IMR-90 (cell line): ENCODE measurements around the gene SREBF2.

Experiments
- CEBPB ChIP-seq: IDR thresholded peaks from 2 replicates; pipeline ENCODE4 v1.6.1; 2012; ENCODE audit warnings: low read depth, low read length, improper control_type of control experiment
- CTCF ChIP-seq: conservative IDR thresholded peaks from 2 replicates; pipeline ENCODE4 v1.5.1; 2012; ENCODE audit warnings: mild to moderate bottlenecking, low read depth, low read length, improper control_type of control experiment
- MAFK ChIP-seq: IDR thresholded peaks from 2 replicates; pipeline ENCODE4 v1.6.1; 2012; ENCODE audit warnings: low read depth, low read length, improper control_type of control experiment
- MAZ ChIP-seq: IDR thresholded peaks from 2 replicates; pipeline ENCODE4 v1.6.1; 2012; ENCODE audit warnings: low read depth, mild to moderate bottlenecking, low read length, improper control_type of control experiment, moderate library complexity, borderline replicate concordance
- MXI1 ChIP-seq: IDR thresholded peaks from 2 replicates; pipeline ENCODE4 v1.6.1; 2012; ENCODE audit warnings: low read depth, mild to moderate bottlenecking, low read length, moderate library complexity, borderline replicate concordance
- NFE2L2 ChIP-seq: fragments of 150-350 bp; IDR thresholded peaks from 2 replicates; pipeline ENCODE4 v1.6.1; 2016; ENCODE audit warnings: low read depth, mild to moderate bottlenecking, low read length
- POLR2A ChIP-seq: IDR thresholded peaks from 2 replicates; pipeline ENCODE4 v1.6.1; 2012; ENCODE audit warnings: mild to moderate bottlenecking, low read depth, low read length
- RCOR1 ChIP-seq: IDR thresholded peaks from 2 replicates; pipeline ENCODE4 v1.6.1; 2012; ENCODE audit warnings: mild to moderate bottlenecking, low read length, improper control_type of control experiment; ENCODE audit not compliant: insufficient replicate concordance
- SMC3 ChIP-seq: fragments of 150-350 bp; IDR thresholded peaks from 2 replicates; pipeline ENCODE4 v1.6.1; 2016; ENCODE audit warnings: low read depth, mild to moderate bottlenecking, antibody characterized with exemption, low read length, moderate library complexity
- USF2 ChIP-seq: fragments of 150-350 bp; IDR thresholded peaks from 2 replicates; pipeline ENCODE4 v1.6.1; 2017; ENCODE audit warnings: mild to moderate bottlenecking, antibody characterized with exemption, low read length, low read depth

GRCh38 chr22:41885116-41885515 is 52.2 kb downstream of the SREBF2 start:
- TF ChIP-seq CTCF: no peak
- TF ChIP-seq CEBPB: no peak
- no peak for TF ChIP-seq POLR2A
- no peak for TF ChIP-seq RCOR1
- no peak for TF ChIP-seq USF2
- no peak for TF ChIP-seq MXI1
- no peak for TF ChIP-seq MAFK
- no peak for TF ChIP-seq NFE2L2
- no peak for TF ChIP-seq MAZ
- TF ChIP-seq SMC3: no peak
